ENCODE measurements around the gene RBP2.

Gene RBP2

DNA sequence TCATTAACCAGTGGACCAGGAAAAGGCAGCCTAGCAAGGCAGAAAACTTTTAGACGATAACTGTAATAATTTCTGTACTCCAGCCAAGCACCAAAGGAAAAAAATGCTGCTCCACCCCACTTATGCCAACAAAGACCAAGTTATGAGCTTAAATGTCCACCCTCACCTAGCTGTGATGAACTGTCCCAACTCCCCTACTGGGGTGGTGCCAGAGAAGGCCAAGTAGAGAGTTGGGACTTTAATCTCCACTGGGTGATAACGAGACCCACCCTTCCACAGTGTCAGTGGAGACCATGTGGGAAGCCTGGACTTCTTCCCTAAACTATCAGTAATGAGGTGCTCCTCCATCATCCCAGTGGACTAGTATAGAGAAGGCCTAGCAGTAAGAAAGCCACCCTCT is 53.1 kb downstream of the RBP2 start:
- Histone ChIP-seq H3K4me3 (ENCODE audit: low read depth in 1 of 2, low read length in 1 of 2) (no peak overlapping the region), H3K4me1 (ENCODE audit: control insufficient read depth in 1 of 2, insufficient read depth in 1 of 2, low read depth in 1 of 2, low read length in 1 of 2) (peaks cover 0 to 5% of the 10 kb centered on the region in 2 experiments), H3K27ac (no peak overlapping the region), H3K36me3 (no peaks in the 10 kb centered on the region), H3K27me3 (no peaks in the 10 kb centered on the region), H3K9me3 (no peaks in the 10 kb centered on the region)
- TF ChIP-seq, protein P1, sequence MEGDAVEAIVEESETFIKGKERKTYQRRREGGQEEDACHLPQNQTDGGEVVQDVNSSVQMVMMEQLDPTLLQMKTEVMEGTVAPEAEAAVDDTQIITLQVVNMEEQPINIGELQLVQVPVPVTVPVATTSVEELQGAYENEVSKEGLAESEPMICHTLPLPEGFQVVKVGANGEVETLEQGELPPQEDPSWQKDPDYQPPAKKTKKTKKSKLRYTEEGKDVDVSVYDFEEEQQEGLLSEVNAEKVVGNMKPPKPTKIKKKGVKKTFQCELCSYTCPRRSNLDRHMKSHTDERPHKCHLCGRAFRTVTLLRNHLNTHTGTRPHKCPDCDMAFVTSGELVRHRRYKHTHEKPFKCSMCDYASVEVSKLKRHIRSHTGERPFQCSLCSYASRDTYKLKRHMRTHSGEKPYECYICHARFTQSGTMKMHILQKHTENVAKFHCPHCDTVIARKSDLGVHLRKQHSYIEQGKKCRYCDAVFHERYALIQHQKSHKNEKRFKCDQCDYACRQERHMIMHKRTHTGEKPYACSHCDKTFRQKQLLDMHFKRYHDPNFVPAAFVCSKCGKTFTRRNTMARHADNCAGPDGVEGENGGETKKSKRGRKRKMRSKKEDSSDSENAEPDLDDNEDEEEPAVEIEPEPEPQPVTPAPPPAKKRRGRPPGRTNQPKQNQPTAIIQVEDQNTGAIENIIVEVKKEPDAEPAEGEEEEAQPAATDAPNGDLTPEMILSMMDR (IDR thresholded peaks at IDR 0.05): no peak

DNA sequence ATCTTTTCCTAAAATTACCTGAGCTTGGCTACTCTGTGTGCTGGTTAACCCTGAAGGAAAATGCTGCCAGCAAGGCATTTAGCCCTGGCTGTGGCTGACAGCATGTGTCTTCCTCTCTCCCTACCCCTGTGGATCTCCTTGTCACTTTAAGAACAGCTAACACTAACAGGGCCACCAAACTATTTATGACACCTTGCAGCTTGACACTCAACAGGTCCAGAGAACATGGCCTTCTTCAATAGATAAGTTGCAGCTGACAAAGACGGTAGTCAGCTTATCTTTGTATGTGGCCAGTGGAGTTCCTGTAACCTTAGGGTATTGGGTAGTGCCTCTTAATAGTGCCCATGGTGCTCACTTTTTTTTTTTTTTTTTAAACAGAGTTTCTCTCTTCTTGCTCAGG is 54.9 kb downstream of the RBP2 start:
- no peaks in the 10 kb centered on the region for H3K27me3 ChIP-seq
- H3K4me1 ChIP-seq (ENCODE audit: control insufficient read depth in 1 of 2, insufficient read depth in 1 of 2, low read depth in 1 of 2, low read length in 1 of 2): no peaks in the 10 kb centered on the region
- TF ChIP-seq, protein P1 (IDR thresholded peaks at IDR 0.05): no peak
- H3K36me3 ChIP-seq: no peaks in the 10 kb centered on the region
- H3K4me3 ChIP-seq (ENCODE audit: low read depth in 1 of 2, low read length in 1 of 2): no peak overlapping the region
- H3K27ac ChIP-seq: no peak overlapping the region
- H3K9me3 ChIP-seq: no peaks in the 10 kb centered on the region

DNA sequence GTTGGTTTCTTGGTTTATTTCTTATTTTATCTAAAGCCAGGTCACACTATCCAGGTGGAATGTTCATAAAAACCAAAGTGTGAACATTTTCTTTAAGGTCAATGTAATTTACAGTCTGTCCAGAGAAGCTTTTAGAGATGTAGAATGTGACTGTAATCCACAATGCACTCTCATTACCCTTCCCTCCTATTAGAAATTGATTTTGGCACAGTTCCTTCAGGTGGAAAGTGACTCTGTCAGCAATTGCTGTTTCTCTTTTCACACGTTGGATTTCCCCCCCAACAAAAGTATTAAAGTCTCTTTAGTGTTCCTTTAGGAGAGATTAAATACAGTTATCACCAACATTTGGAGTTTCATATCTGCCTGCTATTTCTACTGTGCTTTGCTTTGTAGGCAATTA is 55.3 kb downstream of the RBP2 start:
- no peaks in the 10 kb centered on the region for H3K9me3 ChIP-seq
- H3K4me1 ChIP-seq (ENCODE audit: control insufficient read depth in 1 of 2, insufficient read depth in 1 of 2, low read depth in 1 of 2, low read length in 1 of 2): no peaks in the 10 kb centered on the region
- TF ChIP-seq, protein P1 (IDR thresholded peaks at IDR 0.05): no peak
- no peak overlapping the region for H3K4me3 ChIP-seq (ENCODE audit: low read depth in 1 of 2, low read length in 1 of 2)
- no peaks in the 10 kb centered on the region for H3K27me3 ChIP-seq
- no peak overlapping the region for H3K27ac ChIP-seq
- H3K36me3 ChIP-seq: no peaks in the 10 kb centered on the region

DNA sequence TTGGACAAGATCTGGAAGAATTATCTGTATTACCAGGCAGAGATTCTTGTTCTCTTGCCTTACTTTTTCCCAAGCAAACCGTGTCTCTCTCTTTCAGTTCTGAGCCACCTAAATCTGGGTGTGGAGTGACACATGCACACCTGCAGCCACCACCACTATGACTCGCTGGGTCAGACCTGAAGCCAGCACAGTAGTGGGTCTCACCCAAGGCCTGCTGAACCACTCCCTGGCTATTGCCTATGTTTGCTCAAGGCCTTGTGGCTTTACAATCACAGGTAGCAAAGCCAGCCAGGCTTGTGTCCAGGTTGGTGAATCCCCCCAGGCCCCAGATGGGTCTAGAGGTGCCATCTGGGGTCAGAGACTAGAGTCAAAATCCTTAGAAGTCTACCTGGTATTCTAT is 58.2 kb downstream of the RBP2 start:
- TF ChIP-seq, protein P1 (IDR thresholded peaks at IDR 0.05): no peak
- H3K27ac ChIP-seq: no peak overlapping the region
- H3K4me1 ChIP-seq (ENCODE audit: control insufficient read depth in 1 of 2, insufficient read depth in 1 of 2, low read depth in 1 of 2, low read length in 1 of 2): no peaks in the 10 kb centered on the region
- no peaks in the 10 kb centered on the region for H3K36me3 ChIP-seq
- H3K9me3 ChIP-seq: no peaks in the 10 kb centered on the region
- no peaks in the 10 kb centered on the region for H3K27me3 ChIP-seq
- no peak overlapping the region for H3K4me3 ChIP-seq (ENCODE audit: low read depth in 1 of 2, low read length in 1 of 2)

DNA sequence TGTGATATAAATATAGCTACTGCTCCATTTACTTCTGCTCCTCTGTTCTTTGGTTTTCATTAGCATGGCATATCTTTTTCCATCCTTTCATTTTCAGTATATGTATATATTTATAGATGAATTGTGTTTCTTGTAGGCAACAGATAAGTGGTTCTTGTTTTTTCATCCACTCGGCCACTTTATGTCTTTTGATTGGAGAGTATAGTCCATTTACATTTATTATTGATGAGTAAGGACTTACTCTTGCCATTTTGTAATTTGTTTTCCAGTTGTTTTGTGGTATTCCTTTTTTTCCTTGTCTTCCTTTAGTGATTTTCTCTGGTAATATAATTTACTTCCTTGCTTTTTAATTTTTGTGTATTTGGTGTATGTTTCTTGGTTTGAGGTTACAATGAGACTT is 60.0 kb downstream of the RBP2 start:
- H3K27ac ChIP-seq: no peak overlapping the region
- no peaks in the 10 kb centered on the region for H3K4me1 ChIP-seq (ENCODE audit: control insufficient read depth in 1 of 2, insufficient read depth in 1 of 2, low read depth in 1 of 2, low read length in 1 of 2)
- no peaks in the 10 kb centered on the region for H3K9me3 ChIP-seq
- no peak overlapping the region for H3K4me3 ChIP-seq (ENCODE audit: low read depth in 1 of 2, low read length in 1 of 2)
- TF ChIP-seq, protein P1 (IDR thresholded peaks at IDR 0.05): no peak
- H3K27me3 ChIP-seq: no peaks in the 10 kb centered on the region
- H3K36me3 ChIP-seq: no peaks in the 10 kb centered on the region
